Ectodermal cell (in vitro differentiated cells): ENCODE results near the gene THEMIS.
"Not testable (repeated sequence)": the region's sequence is repeated elsewhere in the genome, so short reads cannot be mapped to it uniquely, and the experiment has no call there.

Experiments used
- H3K27ac ChIP-seq: 2 replicates; pipeline ENCODE4 v1.7.0; 2013; ENCODE audit warnings: mild to moderate bottlenecking, low read depth, low read length; ENCODE audit not compliant: insufficient read depth, poor library complexity, severe bottlenecking
- H3K27me3 ChIP-seq: 2 replicates; pipeline ENCODE4 v1.7.0; 2013; ENCODE audit warnings: mild to moderate bottlenecking, low read length; ENCODE audit not compliant: insufficient read depth, control insufficient read depth, poor library complexity, severe bottlenecking
- H3K36me3 ChIP-seq: one replicate; pipeline ENCODE4 v1.7.0; 2013; ENCODE audit warnings: low read length; ENCODE audit not compliant: control insufficient read depth, insufficient read depth
- H3K4me1 ChIP-seq: one replicate; pipeline ENCODE4 v1.7.0; 2013; ENCODE audit warnings: low read length; ENCODE audit not compliant: control insufficient read depth, insufficient read depth
- H3K4me3 ChIP-seq: 2 replicates; pipeline ENCODE4 v1.7.0; 2013; ENCODE audit warnings: low read depth, low read length, control low read depth; ENCODE audit not compliant: insufficient read depth
- H3K9me3 ChIP-seq: 2 replicates; pipeline ENCODE4 v1.7.0; 2013; ENCODE audit warnings: mild to moderate bottlenecking, low read length, moderate library complexity; ENCODE audit not compliant: control insufficient read depth
- WGBS, 2 experiments: methylation state at CpG; one replicate each; pipeline ENCODE4 v1.1.7; 2013; ENCODE audit warnings: missing lambda C conversion rate in 2 of 2; 5-methylcytosine and 5-hydroxymethylcytosine counted together

Gene THEMIS

DNA sequence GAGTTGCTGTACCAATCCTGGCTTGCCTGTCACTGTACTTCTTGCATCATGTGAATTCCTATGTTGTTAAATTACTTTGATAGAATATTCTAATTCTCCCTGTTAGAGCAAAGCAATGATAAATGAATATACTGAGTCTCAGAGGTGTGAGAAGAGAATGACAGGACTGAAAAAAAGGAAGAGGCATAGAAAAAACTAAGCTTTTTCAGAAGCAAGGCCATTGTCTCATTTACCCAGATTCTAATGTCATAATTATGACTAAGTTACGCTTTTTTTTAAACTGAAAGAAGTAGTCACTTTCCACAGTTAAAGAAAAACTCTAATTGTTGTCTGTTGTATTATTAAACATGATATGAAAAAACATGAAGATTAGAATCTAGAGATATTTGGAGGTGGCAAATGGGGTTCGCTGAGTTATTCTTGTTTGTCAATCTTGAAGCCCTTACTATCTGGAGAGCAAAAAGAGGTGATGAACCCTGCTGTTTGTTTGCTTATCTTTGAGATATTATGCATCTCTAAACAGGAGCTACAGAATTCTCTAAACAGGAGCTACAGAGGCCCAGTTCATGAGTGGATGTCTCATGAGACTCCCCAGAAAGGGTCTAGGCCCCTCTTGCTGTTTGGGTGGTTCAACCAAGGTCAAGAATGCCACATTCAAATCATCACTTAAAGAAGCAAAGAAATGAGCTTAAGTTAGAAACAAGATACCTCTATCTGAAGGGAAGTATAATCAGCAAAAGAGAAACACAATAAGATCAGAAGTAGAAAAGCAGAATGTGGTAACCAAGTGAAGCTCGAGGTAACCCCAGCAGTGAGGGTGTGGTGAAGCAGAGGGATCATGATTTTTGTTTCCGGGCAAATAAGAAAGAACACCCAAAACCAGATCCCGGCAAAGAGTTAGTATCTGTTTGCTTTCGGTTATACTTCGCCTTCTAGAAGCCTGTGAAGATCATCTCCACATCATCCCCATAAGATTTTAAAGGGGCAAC, 33.3 kb upstream of the THEMIS start:
- H3K9me3 ChIP-seq: no peaks in the 10 kb centered on the region
- H3K4me1 ChIP-seq: no peaks in the 10 kb centered on the region
- WGBS, 2 experiments: 93 to 95% methylated on average over 6 to 7 of the region's 7 CpGs
- no peak overlapping the region for H3K4me3 ChIP-seq
- H3K27me3 ChIP-seq: no peaks in the 10 kb centered on the region
- H3K36me3 ChIP-seq: no peaks in the 10 kb centered on the region
- no peak overlapping the region for H3K27ac ChIP-seq

DNA sequence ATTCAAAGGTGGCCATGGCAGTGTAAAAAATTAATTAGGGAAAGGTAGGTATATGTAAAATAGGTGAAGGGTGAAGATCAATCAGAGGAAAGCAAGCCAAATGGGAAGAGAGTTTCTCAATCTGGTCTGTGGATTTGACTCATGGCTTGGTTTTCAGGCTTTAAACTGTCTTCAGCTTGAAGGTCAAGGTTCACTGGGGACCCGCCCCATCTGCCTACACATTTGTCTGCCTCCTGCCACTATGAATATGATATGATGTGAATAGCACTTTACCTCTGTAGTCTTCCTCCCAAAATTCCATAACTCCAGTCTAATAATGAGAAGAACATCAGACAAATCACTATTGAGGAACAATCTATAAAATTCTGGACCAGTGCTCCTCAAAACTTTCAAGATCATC, 32.3 kb upstream of the THEMIS start:
- Histone ChIP-seq H3K4me1 (no peaks in the 10 kb centered on the region), H3K4me3 (no peak overlapping the region), H3K36me3 (no peaks in the 10 kb centered on the region), H3K9me3 (no peaks in the 10 kb centered on the region), H3K27ac (no peak overlapping the region), H3K27me3 (no peaks in the 10 kb centered on the region)
- whole genome bisulfite sequencing, 2 experiments: 100% methylated on average over 1 of the region's 1 CpG

DNA sequence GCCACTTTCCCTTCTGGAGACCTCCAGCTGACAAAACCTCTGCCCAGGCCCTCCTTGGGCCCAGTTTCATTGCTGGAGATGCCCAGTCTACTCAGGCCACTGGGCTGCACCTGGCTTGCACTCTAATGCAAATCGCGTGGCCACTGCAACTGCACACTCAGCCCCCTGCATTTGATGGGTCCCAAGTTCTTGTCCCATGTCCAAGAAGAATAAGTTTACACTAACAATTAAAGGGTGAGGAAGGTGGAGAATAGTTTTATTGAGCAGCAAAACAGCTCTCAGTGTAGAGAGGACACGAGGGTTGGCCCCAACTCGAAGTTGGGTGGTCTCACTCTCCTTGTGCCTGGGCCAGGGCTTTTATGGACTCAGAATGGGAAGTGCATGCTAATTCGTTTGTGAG, 31.9 kb upstream of the THEMIS start:
- H3K27ac ChIP-seq: no peak overlapping the region
- 92% methylated on average over 5 of the region's 5 CpGs for WGBS, 2 experiments
- no peaks in the 10 kb centered on the region for H3K4me1 ChIP-seq
- H3K4me3 ChIP-seq: no peak overlapping the region
- H3K36me3 ChIP-seq: no peaks in the 10 kb centered on the region
- H3K9me3 ChIP-seq: no peaks in the 10 kb centered on the region
- no peaks in the 10 kb centered on the region for H3K27me3 ChIP-seq

DNA sequence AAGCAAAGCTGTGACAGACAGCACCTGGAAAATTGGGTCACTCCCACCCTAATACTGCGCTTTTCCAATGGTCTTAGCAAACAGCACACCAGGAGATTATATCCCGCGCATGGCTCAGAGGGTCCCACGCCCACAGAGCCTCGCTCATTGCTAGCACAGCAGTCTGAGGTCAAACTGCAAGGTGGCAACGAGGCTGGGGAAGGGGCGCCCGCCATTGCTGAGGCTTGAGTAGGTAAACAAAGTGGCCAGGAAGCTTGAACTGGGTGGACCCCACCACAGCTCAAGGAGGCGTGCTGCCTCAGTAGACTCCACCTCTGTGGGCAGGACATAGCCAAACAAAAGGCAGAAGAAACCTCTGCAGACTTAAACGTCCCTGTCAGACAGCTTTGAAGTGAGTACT, 25.6 kb upstream of the THEMIS start:
- WGBS, 2 experiments: 94 to 96% methylated on average over 9 to 10 of the region's 10 CpGs
- H3K9me3 ChIP-seq, H3K4me1 ChIP-seq: not testable (repeated sequence)

DNA sequence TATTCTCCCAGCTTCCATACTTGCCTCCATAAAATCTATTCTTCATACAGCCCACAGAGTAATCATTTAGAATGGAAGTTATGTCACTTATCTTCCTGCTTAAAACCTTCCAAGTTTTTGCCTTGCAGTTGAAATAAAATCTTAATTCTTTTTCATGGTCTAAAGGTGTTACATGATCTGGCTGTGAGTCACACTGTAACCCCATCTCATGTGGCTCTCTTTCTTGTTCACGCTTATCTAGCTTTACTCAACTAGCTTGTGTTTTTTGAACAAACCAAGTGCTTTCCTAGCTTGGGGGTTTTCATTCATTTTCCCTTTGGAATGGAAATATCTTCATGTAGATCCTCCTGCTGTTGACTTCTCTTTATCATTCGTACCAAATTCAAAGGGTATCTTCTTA, 23.6 kb upstream of the THEMIS start:
- no peak overlapping the region for H3K27ac ChIP-seq
- H3K4me1 ChIP-seq: no peaks in the 10 kb centered on the region
- no peaks in the 10 kb centered on the region for H3K9me3 ChIP-seq
- H3K4me3 ChIP-seq: no peak overlapping the region
- H3K36me3 ChIP-seq: no peaks in the 10 kb centered on the region
- H3K27me3 ChIP-seq: no peaks in the 10 kb centered on the region
- 90 to 92% methylated on average over 2 of the region's 2 CpGs for WGBS, 2 experiments

More for the DNA sequence above, 25.6 kb upstream of the THEMIS start:
- H3K4me3 ChIP-seq, H3K36me3 ChIP-seq, H3K27me3 ChIP-seq, H3K27ac ChIP-seq: not testable (repeated sequence)

DNA sequence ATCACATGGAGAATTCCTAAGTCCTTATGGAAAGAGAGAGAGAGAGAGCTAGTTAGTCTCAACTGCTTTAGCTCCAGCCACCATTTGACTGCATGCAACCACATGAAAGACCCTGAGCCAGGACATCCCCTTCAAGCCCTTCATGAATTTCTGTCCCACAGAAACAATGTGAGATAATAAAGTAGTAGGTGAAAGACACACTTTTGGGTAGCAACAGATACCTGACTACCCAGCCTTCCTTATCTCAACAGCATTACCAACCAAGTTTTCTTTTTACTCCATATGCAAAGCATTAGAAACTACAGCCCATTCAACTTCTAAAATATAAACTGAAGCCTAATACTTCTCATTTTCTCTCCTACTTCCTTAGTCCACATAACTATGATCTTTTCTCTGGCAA, 23.2 kb upstream of the THEMIS start:
- Histone ChIP-seq H3K36me3 (no peaks in the 10 kb centered on the region), H3K27ac (no peak overlapping the region), H3K9me3 (no peaks in the 10 kb centered on the region), H3K4me3 (no peak overlapping the region), H3K4me1 (no peaks in the 10 kb centered on the region), H3K27me3 (no peaks in the 10 kb centered on the region)

DNA sequence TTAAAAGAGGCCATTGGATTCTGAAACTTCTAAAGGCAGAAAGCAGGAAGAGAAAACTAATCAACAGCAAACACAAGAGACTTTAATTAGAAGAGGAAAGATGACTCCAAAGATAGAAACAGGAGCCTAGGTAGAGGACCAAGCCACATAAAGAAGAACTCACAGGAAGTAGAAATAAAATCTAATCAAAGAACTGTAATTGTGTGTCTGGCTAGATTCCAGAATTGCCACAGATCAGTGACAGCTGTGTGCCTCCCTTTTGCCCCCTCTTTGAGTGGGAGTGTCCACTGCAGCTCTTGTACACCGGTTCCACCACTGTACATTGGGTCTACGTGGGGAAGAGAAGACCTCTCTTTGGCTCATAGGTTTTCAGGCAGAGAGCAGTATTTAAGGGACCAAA, 22.3 kb upstream of the THEMIS start:
- no peak overlapping the region for H3K4me3 ChIP-seq
- H3K4me1 ChIP-seq: no peaks in the 10 kb centered on the region
- H3K9me3 ChIP-seq: no peaks in the 10 kb centered on the region
- no peaks in the 10 kb centered on the region for H3K36me3 ChIP-seq
- WGBS, 2 experiments: 90 to 100% methylated on average over 2 of the region's 2 CpGs
- H3K27me3 ChIP-seq: no peaks in the 10 kb centered on the region
- H3K27ac ChIP-seq: no peak overlapping the region

DNA sequence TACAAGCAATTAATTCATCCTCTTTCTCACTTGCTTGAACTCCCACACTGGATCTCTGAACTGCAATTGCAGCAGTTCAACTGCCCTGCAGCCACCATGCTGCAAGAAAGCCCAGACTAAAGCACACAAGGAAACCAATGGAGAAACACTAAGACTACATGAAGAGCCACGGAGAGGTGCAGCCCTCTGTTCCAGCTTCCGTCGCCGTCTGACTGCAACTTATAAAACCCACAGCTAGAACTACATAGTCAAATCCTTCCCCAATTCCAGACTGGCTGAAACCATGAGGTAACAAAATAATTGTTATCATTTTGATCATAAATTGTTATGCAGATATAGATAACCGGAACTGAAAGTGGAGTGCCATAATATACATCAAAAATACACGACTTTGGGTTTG, 21.1 kb upstream of the THEMIS start:
- no peaks in the 10 kb centered on the region for H3K9me3 ChIP-seq
- H3K36me3 ChIP-seq: no peaks in the 10 kb centered on the region
- WGBS, 2 experiments: 96 to 97% methylated on average over 6 of the region's 6 CpGs
- no peak overlapping the region for H3K27ac ChIP-seq
- H3K4me1 ChIP-seq: no peaks in the 10 kb centered on the region
- H3K4me3 ChIP-seq: no peak overlapping the region
- no peaks in the 10 kb centered on the region for H3K27me3 ChIP-seq

DNA sequence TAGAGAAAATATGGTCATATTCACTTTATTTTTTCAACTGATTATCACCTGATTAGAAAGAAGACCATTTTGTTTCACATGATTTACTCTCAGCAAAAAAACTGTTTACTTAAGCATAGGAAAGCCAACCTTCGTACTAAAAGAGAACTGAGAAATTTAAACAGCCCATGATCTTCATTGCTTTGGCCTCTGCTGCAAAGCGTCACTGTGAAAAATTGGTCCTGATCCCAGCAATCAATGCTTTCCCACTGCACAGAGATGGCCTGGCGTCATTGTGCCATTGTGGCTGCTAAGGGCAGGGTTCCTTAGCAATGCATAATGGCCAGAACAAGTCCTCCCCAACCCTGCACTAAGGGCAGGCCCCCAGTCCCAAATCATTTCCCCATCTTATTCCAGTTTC, 19.9 kb upstream of the THEMIS start:
- Histone ChIP-seq H3K9me3 (no peaks in the 10 kb centered on the region), H3K36me3 (no peaks in the 10 kb centered on the region), H3K4me3 (no peak overlapping the region), H3K4me1 (no peaks in the 10 kb centered on the region), H3K27ac (no peak overlapping the region), H3K27me3 (no peaks in the 10 kb centered on the region)
- 92 to 95% methylated on average over 3 of the region's 3 CpGs for WGBS, 2 experiments

DNA sequence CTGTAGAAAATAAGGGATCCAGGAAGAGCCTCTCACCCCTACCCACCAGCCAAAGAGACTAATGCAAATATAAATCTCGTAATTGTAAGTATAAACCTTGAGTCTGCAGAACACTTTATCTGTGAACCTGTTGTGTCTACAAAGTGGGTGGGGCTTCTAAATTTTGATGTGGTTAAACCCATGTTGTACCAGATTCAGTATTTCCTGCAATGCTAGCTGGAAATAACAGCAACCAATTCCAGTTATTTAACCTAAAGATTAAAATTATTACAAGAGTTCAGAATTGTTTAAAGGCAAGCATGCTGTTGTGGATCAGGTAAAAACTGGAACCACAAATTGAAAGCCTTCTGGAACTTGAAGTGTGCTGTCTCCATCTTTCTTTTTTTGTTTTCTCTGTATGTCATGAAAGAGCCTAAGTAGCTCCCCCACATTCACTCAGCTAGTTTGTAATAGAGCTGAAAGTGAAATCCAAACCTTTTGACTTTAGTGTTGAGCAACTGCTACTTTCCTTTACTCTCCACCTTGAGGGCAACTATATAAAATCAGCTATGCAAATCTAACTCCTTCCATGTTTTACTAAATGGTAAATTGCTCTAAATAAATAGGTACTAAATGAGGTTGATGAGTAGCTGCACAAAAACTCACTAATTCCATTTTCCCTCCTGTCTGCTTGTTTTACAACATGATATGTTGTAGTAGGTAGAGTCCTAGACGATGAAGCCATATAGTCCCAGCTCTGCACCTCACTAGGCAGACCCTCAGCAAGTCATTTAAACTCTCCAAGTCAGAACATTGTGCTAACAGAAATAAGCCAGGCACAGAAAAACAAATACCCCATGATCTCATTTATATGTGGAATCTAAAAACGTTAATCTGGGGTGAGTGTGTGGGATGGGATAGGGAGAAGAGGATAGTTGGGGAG, 17.9 kb upstream of the THEMIS start:
- Histone ChIP-seq H3K36me3 (no peaks in the 10 kb centered on the region), H3K4me3 (no peak overlapping the region), H3K9me3 (no peaks in the 10 kb centered on the region), H3K27me3 (no peaks in the 10 kb centered on the region), H3K27ac (no peak overlapping the region), H3K4me1 (no peaks in the 10 kb centered on the region)
- 83 to 94% methylated on average over 2 of the region's 3 CpGs for WGBS, 2 experiments
